ENCODE measurements around the gene SLC25A43. TPM values are rescaled to one million over a fixed set of nuclear protein-coding genes. Genes with fewer than 3 reads are reported as not detected.
A peak's percentile ranks its signal among the peaks of the same experiment; 100 is the strongest.

The SLC25A43 gene
- total RNA-seq, 2 experiments from 2014 or later = 3.3 to 4.0 TPM

GRCh38 chrX:119389214-119389613 is 9.9 kb upstream of the SLC25A43 start:
- Mint-ChIP-seq H3K9me3 (no peaks in the 10 kb centered on the region), H3K27ac (no peak overlapping the region), H3K4me1 (no peaks in the 10 kb centered on the region), H3K4me3 (no peak overlapping the region), H3K27me3 (peaks cover 2% of the 10 kb centered on the region), H3K36me3 (ENCODE audit: low read depth) (no peaks in the 10 kb centered on the region)
- no peak for DNase-seq
- ChIA-PET CTCF (no interaction called here), POLR2A (no interaction called here)

GRCh38 chrX:119389871-119390501 is 9.2 kb upstream of the SLC25A43 start:
- no peaks in the 10 kb centered on the region for H3K4me1 Mint-ChIP-seq
- POLR2A ChIA-PET = no interaction called here

GRCh38 chrX:119391279-119391678 is 7.9 kb upstream of the SLC25A43 start:
- no peak overlapping the region for H3K27ac Mint-ChIP-seq
- no peaks in the 10 kb centered on the region for H3K9me3 Mint-ChIP-seq
- peaks cover 3% of the 10 kb centered on the region for H3K27me3 Mint-ChIP-seq
- peak; percentile 13 for DNase-seq
- ChIA-PET CTCF (no interaction called here), POLR2A (no interaction called here)
- H3K36me3 Mint-ChIP-seq (ENCODE audit: low read depth) = no peaks in the 10 kb centered on the region
- no peaks in the 10 kb centered on the region for H3K4me1 Mint-ChIP-seq
- H3K4me3 Mint-ChIP-seq = no peak overlapping the region

More at GRCh38 chrX:119389871-119390501, 9.2 kb upstream of the SLC25A43 start:
- Mint-ChIP-seq H3K27ac (no peak overlapping the region), H3K36me3 (ENCODE audit: low read depth) (no peaks in the 10 kb centered on the region), H3K27me3 (peaks cover 2% of the 10 kb centered on the region), H3K4me3 (no peak overlapping the region), H3K9me3 (no peaks in the 10 kb centered on the region)
- CTCF ChIA-PET = no interaction called here
- no peak for DNase-seq

- POLR2A ChIA-PET = no interaction called here
- no peak overlapping the region for H3K27ac Mint-ChIP-seq
- CTCF ChIA-PET = no interaction called here
- no peaks in the 10 kb centered on the region for H3K36me3 Mint-ChIP-seq (ENCODE audit: low read depth)
- no peak for DNase-seq
- peaks cover 7% of the 10 kb centered on the region for H3K27me3 Mint-ChIP-seq
- H3K9me3 Mint-ChIP-seq = no peaks in the 10 kb centered on the region
- no peak overlapping the region for H3K4me3 Mint-ChIP-seq
- H3K4me1 Mint-ChIP-seq = no peaks in the 10 kb centered on the region
Observed at GRCh38 chrX:119393144-119393543, 6.0 kb upstream of the SLC25A43 start.

GRCh38 chrX:119398587-119398973 is 556 bp upstream of the SLC25A43 start:
- H3K4me1 Mint-ChIP-seq = peaks cover 14% of the 10 kb centered on the region
- H3K36me3 Mint-ChIP-seq (ENCODE audit: low read depth) = no peaks in the 10 kb centered on the region
- peak overlapping the region; percentile 93 for H3K27ac Mint-ChIP-seq
- peak overlapping the region; percentile 76 for H3K4me3 Mint-ChIP-seq
- peaks cover 7% of the 10 kb centered on the region for H3K27me3 Mint-ChIP-seq
- ChIA-PET POLR2A (no interaction called here), CTCF (no interaction called here)
- H3K9me3 Mint-ChIP-seq = no peaks in the 10 kb centered on the region
- no peak for DNase-seq

- CTCF ChIA-PET = interaction anchor here (0.6 kb wide), 1 partner anchor 411 kb away, joined by 3 read pairs; no protein-coding TSS in a partner anchor
- Mint-ChIP-seq H3K27ac (peak overlapping the region; percentile 76), H3K36me3 (ENCODE audit: low read depth) (no peaks in the 10 kb centered on the region), H3K9me3 (no peaks in the 10 kb centered on the region), H3K27me3 (peaks cover 5% of the 10 kb centered on the region), H3K4me1 (peaks cover 14% of the 10 kb centered on the region), H3K4me3 (peak overlapping the region; percentile 66)
- no peak for DNase-seq
- POLR2A ChIA-PET = no interaction called here
Observed at GRCh38 chrX:119399772-119400101, 601 bp downstream of the SLC25A43 start.

GRCh38 chrX:119401569-119401968 is 2.4 kb downstream of the SLC25A43 start:
- Mint-ChIP-seq H3K4me3 (no peak overlapping the region), H3K9me3 (no peaks in the 10 kb centered on the region), H3K4me1 (peaks cover 14% of the 10 kb centered on the region), H3K27me3 (peaks cover 3% of the 10 kb centered on the region), H3K27ac (no peak overlapping the region), H3K36me3 (ENCODE audit: low read depth) (no peaks in the 10 kb centered on the region)
- no peak for DNase-seq
- CTCF ChIA-PET = no interaction called here
- POLR2A ChIA-PET = no interaction called here

- peaks cover 3% of the 10 kb centered on the region for H3K27me3 Mint-ChIP-seq
- no peak overlapping the region for H3K4me3 Mint-ChIP-seq
- POLR2A ChIA-PET = no interaction called here
- no peaks in the 10 kb centered on the region for H3K36me3 Mint-ChIP-seq (ENCODE audit: low read depth)
- H3K9me3 Mint-ChIP-seq = no peaks in the 10 kb centered on the region
- H3K4me1 Mint-ChIP-seq = peaks cover 14% of the 10 kb centered on the region
- no peak for DNase-seq
- CTCF ChIA-PET = no interaction called here
- H3K27ac Mint-ChIP-seq = no peak overlapping the region
Observed at GRCh38 chrX:119402588-119402987, 3.5 kb downstream of the SLC25A43 start.

- POLR2A ChIA-PET = no interaction called here
- Mint-ChIP-seq H3K4me1 (no peaks in the 10 kb centered on the region), H3K27ac (no peak overlapping the region), H3K9me3 (no peaks in the 10 kb centered on the region), H3K36me3 (ENCODE audit: low read depth) (no peaks in the 10 kb centered on the region), H3K4me3 (no peak overlapping the region), H3K27me3 (no peaks in the 10 kb centered on the region)
- DNase-seq = no peak
- CTCF ChIA-PET = no interaction called here
Observed at GRCh38 chrX:119406776-119407175, 7.6 kb downstream of the SLC25A43 start.

GRCh38 chrX:119407681-119408080 is 8.5 kb downstream of the SLC25A43 start:
- no peak for DNase-seq
- Mint-ChIP-seq H3K4me3 (no peak overlapping the region), H3K27me3 (no peaks in the 10 kb centered on the region), H3K36me3 (ENCODE audit: low read depth) (no peaks in the 10 kb centered on the region), H3K27ac (no peak overlapping the region), H3K4me1 (no peaks in the 10 kb centered on the region), H3K9me3 (no peaks in the 10 kb centered on the region)
- POLR2A ChIA-PET = no interaction called here
- CTCF ChIA-PET = no interaction called here

- Mint-ChIP-seq H3K36me3 (ENCODE audit: low read depth) (no peaks in the 10 kb centered on the region), H3K27me3 (no peaks in the 10 kb centered on the region), H3K4me3 (no peak overlapping the region), H3K4me1 (no peaks in the 10 kb centered on the region), H3K9me3 (no peaks in the 10 kb centered on the region), H3K27ac (no peak overlapping the region)
- DNase-seq = no peak
- ChIA-PET CTCF (no interaction called here), POLR2A (no interaction called here)
Observed at GRCh38 chrX:119410027-119410819, 11.1 kb downstream of the SLC25A43 start.

GRCh38 chrX:119410854-119411253 is 11.7 kb downstream of the SLC25A43 start:
- Mint-ChIP-seq H3K27me3 (no peaks in the 10 kb centered on the region), H3K27ac (no peak overlapping the region), H3K4me1 (no peaks in the 10 kb centered on the region), H3K4me3 (no peak overlapping the region), H3K9me3 (no peaks in the 10 kb centered on the region), H3K36me3 (ENCODE audit: low read depth) (no peaks in the 10 kb centered on the region)
- ChIA-PET CTCF (no interaction called here), POLR2A (no interaction called here)
- DNase-seq = no peak

- POLR2A ChIA-PET = no interaction called here
- DNase-seq = no peak
- H3K4me3 Mint-ChIP-seq = no peak overlapping the region
- no peaks in the 10 kb centered on the region for H3K4me1 Mint-ChIP-seq
- CTCF ChIA-PET = interaction anchor here (0.6 to 0.8 kb wide), 2 partner anchors 20 to 67 kb away, joined by 3 read pairs; no protein-coding TSS in a partner anchor
- no peak overlapping the region for H3K27ac Mint-ChIP-seq
- no peaks in the 10 kb centered on the region for H3K9me3 Mint-ChIP-seq
- H3K27me3 Mint-ChIP-seq = no peaks in the 10 kb centered on the region
- no peaks in the 10 kb centered on the region for H3K36me3 Mint-ChIP-seq (ENCODE audit: low read depth)
Observed at GRCh38 chrX:119411959-119412358, 12.8 kb downstream of the SLC25A43 start.

GRCh38 chrX:119417376-119417775 is 18.2 kb downstream of the SLC25A43 start:
- ChIA-PET POLR2A (no interaction called here), CTCF (interaction anchor here (1.6 kb wide), 1 partner anchor 9 kb away, joined by 4 read pairs; no protein-coding TSS in a partner anchor)
- H3K4me1 Mint-ChIP-seq = no peaks in the 10 kb centered on the region
- H3K9me3 Mint-ChIP-seq = no peaks in the 10 kb centered on the region
- no peak overlapping the region for H3K27ac Mint-ChIP-seq
- no peaks in the 10 kb centered on the region for H3K27me3 Mint-ChIP-seq
- DNase-seq = no peak
- H3K4me3 Mint-ChIP-seq = no peak overlapping the region
- no peaks in the 10 kb centered on the region for H3K36me3 Mint-ChIP-seq (ENCODE audit: low read depth)

Data from activated CD4-positive, alpha-beta T cell treated with anti-CD3 and anti-CD28 coated beads, Interleukin-2, amount 10 ng/mL, durations not matched to agents 7 days and 5 days (primary cell).